Measurements from ENCODE around the gene CTBP2.
A peak's percentile ranks its signal among the peaks of the same experiment; 100 is the strongest.

CTBP2 gene

DNA sequence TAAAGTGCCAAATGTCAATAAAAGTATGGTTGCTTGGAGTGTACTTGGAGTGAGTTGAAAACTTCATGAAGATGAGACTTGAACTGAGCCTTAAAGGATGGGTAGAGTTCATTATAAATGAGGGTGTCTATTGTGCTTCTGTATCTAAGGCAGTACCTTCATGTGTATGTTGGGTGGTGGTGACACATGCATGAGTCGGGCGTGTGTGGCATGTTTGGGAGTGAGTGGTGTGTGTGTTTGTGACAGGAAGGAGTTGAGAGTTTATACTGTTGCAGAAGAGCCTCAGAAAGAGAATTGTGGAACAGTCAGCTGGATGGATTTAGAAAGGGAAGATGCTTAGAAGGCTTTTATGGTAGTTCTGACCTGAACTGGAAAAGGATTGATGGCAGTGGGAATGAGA is 224.4 kb downstream of the CTBP2 start:
- DNase-seq (ENCODE audit: low spot score) = peak; percentile 10
